Subcutaneous adipose tissue (tissue), 4 donors: Measurements from ENCODE around the gene MCOLN2. TPM values are rescaled to one million over a fixed set of nuclear protein-coding genes. Genes with fewer than 3 reads are reported as not detected.

Experiments used
- CTCF ChIP-seq: fragments of 450-650 bp; IDR thresholded peaks from one replicate; pipeline ENCODE4 v1.5.1; 2016; ENCODE audit warnings: low read depth, mild to moderate bottlenecking, control low read depth, antibody characterized with exemption, moderate library complexity
- total RNA-seq, 4 donors: library from RNA; depleted of rRNA; stranded (reverse); fragments of >200 nt; gene quantifications; one replicate each; pipeline ENCODE4 v1.1.0, GENCODE V29; 2016

The MCOLN2 gene
- total RNA-seq, 4 donors from 2014 or later = 0.38 to 6.6 (median 1.4) TPM; not detected in 1

- TF ChIP-seq CTCF = no peak
Measured at GRCh38 chr1:84997667-84998600, 1.0 kb upstream of the MCOLN2 start.

- no peak for TF ChIP-seq CTCF
Measured at GRCh38 chr1:84995484-84996334, 1.2 kb downstream of the MCOLN2 start.

GRCh38 chr1:84991097-84991920 lies 5.6 kb downstream of the MCOLN2 start:
- no peak for TF ChIP-seq CTCF

GRCh38 chr1:84988588-84988987 lies 8.3 kb downstream of the MCOLN2 start:
- TF ChIP-seq CTCF = no peak

GRCh38 chr1:84985365-84985764 lies 11.5 kb downstream of the MCOLN2 start:
- no peak for TF ChIP-seq CTCF

- no peak for TF ChIP-seq CTCF
Measured at GRCh38 chr1:84982395-84982794, 14.5 kb downstream of the MCOLN2 start.
